Tibial nerve (tissue), 3 donors: Measurements from ENCODE around the gene KLC1.

ENCODE experiments used
- POLR2A ChIP-seq, 2 donors: fragments of 450-650 bp; IDR thresholded peaks; one replicate each; pipeline ENCODE4 v1.6.1; 2017; ENCODE audit warnings: antibody characterized with exemption in 2 of 2, mild to moderate bottlenecking in 2 of 2, moderate library complexity in 2 of 2
- TF ChIP-seq, protein P1 (sequence below), 5 experiments: fragments of 200-600 bp in 3 of 5; fragments of 450-650 bp in 2 of 5; sonication (generic) in 3 of 5; IDR thresholded peaks; one replicate each; pipeline ENCODE4 v1.5.1; 2016 to 2019; ENCODE audit warnings: antibody characterized with exemption in 5 of 5, mild to moderate bottlenecking in 3 of 5, moderate library complexity in 2 of 5

GRCh38 chr14:103749860-103750259, 120.8 kb downstream of the KLC1 start:
- TF ChIP-seq, protein P1, sequence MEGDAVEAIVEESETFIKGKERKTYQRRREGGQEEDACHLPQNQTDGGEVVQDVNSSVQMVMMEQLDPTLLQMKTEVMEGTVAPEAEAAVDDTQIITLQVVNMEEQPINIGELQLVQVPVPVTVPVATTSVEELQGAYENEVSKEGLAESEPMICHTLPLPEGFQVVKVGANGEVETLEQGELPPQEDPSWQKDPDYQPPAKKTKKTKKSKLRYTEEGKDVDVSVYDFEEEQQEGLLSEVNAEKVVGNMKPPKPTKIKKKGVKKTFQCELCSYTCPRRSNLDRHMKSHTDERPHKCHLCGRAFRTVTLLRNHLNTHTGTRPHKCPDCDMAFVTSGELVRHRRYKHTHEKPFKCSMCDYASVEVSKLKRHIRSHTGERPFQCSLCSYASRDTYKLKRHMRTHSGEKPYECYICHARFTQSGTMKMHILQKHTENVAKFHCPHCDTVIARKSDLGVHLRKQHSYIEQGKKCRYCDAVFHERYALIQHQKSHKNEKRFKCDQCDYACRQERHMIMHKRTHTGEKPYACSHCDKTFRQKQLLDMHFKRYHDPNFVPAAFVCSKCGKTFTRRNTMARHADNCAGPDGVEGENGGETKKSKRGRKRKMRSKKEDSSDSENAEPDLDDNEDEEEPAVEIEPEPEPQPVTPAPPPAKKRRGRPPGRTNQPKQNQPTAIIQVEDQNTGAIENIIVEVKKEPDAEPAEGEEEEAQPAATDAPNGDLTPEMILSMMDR (IDR thresholded peaks at IDR 0.05), result peak in 1 of 5 experiments; percentile 17
- TF ChIP-seq POLR2A (IDR thresholded peaks at IDR 0.05), result no peak
